PC-9 (cell line): ENCODE results near the gene APOC3. TPM values are rescaled to one million over a fixed set of nuclear protein-coding genes. Genes with fewer than 3 reads are reported as not detected.

ENCODE experiments used
- BruUV-seq: library from RNA; stranded (reverse); fragments of 400-500 nt; replicated peaks from 2 replicates; lab custom pipeline; 2021; lab: Mats Ljungman, UMichigan
- CTCF ChIA-PET: fragments of 300-600 bp; sonication (Branson Sonifier 250); formaldehyde crosslinking; loops from one replicate; lab custom pipeline; 2022; ENCODE audit warnings: antibody characterized with exemption; lab: Charles Lee
- POLR2A ChIA-PET: fragments of 300-600 bp; sonication (Branson Sonifier 250); formaldehyde crosslinking; loops from one replicate; lab custom pipeline; 2022; ENCODE audit warnings: antibody characterized with exemption; ENCODE audit not compliant: unreplicated experiment; lab: Charles Lee
- DNase-seq, 2 experiments: peaks; one replicate each; pipeline versions ENCODE4 v3.0.0 to v3.0.0-alpha.2; 2015 to 2022; ENCODE audit warnings: mixed read lengths in 1 of 2
- H2AFZ ChIP-seq: fragments of 200-600 bp; sonication (generic); 2 replicates; pipeline ENCODE4 v1.8.1; 2017; ENCODE audit warnings: antibody characterized with exemption
- H3F3A ChIP-seq: fragments of 200-600 bp; sonication (generic); 2 replicates; pipeline ENCODE4 v1.8.1; 2017; ENCODE audit warnings: antibody characterized with exemption, mild to moderate bottlenecking, low read depth; ENCODE audit not compliant: insufficient read depth
- H3K27ac ChIP-seq: fragments of 200-600 bp; sonication (generic); 2 replicates; pipeline ENCODE4 v1.6.1; 2016; ENCODE audit warnings: mixed run types
- H3K27me3 ChIP-seq: fragments of 200-600 bp; sonication (generic); 2 replicates; pipeline ENCODE4 v1.6.1; 2016; ENCODE audit warnings: low read depth, mixed run types; ENCODE audit not compliant: insufficient read depth
- H3K36me3 ChIP-seq: fragments of 200-600 bp; sonication (generic); 2 replicates; pipeline ENCODE4 v1.6.1; 2016; ENCODE audit warnings: low read depth, mixed run types
- H3K4me1 ChIP-seq: fragments of 200-600 bp; sonication (generic); replicated peaks from 2 replicates; pipeline ENCODE4 v1.6.1; 2016; ENCODE audit warnings: mixed run types; ENCODE audit not compliant: insufficient read depth
- H3K4me2 ChIP-seq: fragments of 200-600 bp; sonication (generic); 2 replicates; pipeline ENCODE4 v1.6.1; 2017; ENCODE audit warnings: mixed run types
- H3K4me3 ChIP-seq: fragments of 200-600 bp; sonication (generic); 2 replicates; pipeline ENCODE4 v1.6.1; 2016; ENCODE audit warnings: mixed run types
- H3K79me2 ChIP-seq: fragments of 200-600 bp; sonication (generic); 2 replicates; pipeline ENCODE4 v1.6.1; 2017; ENCODE audit warnings: low read depth, mixed run types
- H3K9me2 ChIP-seq: fragments of 200-600 bp; sonication (generic); 2 replicates; pipeline ENCODE4 v1.8.1; 2017; ENCODE audit warnings: mild to moderate bottlenecking; ENCODE audit not compliant: insufficient read depth
- H3K9me3 ChIP-seq: fragments of 200-600 bp; sonication (generic); 2 replicates; pipeline ENCODE4 v1.8.1; 2016; ENCODE audit warnings: low read depth; ENCODE audit not compliant: insufficient read depth
- H4K20me1 ChIP-seq: fragments of 200-600 bp; sonication (generic); 2 replicates; pipeline ENCODE4 v1.8.1; 2017; ENCODE audit not compliant: insufficient read depth
- EZH2 ChIP-seq: fragments of 200-600 bp; sonication (generic); IDR thresholded peaks from 2 replicates; pipeline ENCODE4 v1.8.0; 2017; ENCODE audit warnings: antibody characterized with exemption, low read depth
- intact Hi-C: fragments of 100-400 bp; cut with micrococcal nuclease; formaldehyde crosslinking; loops from one replicate; pipeline ENCODE4 v1.10.0; 2022; ENCODE audit not compliant: unreplicated experiment
- total RNA-seq: library from RNA; stranded (reverse); gene quantifications from 2 replicates; pipeline ENCODE4 v1.2.3, GENCODE V29; 2021
- TF ChIP-seq, protein P1 (sequence below): fragments of 200-600 bp; sonication (generic); conservative IDR thresholded peaks from 2 replicates; pipeline ENCODE4 v1.6.1; 2017; ENCODE audit warnings: mixed run types, antibody characterized with exemption, mild to moderate bottlenecking, moderate library complexity

Gene APOC3
- total RNA-seq, 1 experiment from 2014 or later = not detected

DNA sequence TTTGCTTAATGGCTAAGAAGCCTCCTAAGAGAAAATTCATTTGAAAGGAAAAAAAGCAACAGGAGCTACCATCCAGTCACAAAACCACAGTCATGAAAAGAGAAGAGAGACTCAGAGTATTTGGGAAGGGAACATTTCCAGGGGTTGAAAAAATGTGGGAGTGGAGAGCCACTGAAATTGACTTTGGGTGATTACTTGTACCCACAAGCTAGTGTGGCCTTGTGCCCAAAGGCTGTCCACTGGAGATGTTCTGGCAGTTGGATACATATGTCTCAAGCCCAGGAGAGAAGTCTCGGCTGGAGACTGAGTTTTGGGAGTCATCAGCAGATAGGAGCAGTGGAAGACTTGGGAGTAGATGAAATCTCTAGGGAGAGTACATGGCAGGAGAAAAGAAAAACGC is 34.9 kb upstream of the APOC3 start:
- POLR2A ChIA-PET = interaction anchor here (0.7 kb wide), 1 partner anchor 436 kb away, joined by 3 read pairs; no protein-coding TSS in a partner anchor
- Histone ChIP-seq H3K36me3 (no peaks in the 10 kb centered on the region), H3K79me2 (no peaks in the 10 kb centered on the region), H3K9me2 (no peaks in the 10 kb centered on the region), H3F3A (peaks cover 5% of the 10 kb centered on the region), H3K9me3 (no peaks in the 10 kb centered on the region), H3K27me3 (no peaks in the 10 kb centered on the region), H3K4me3 (no peak overlapping the region), H3K4me1 (peaks cover 8% of the 10 kb centered on the region; the same call in 1 of the 2 replicates), H3K27ac (no peak overlapping the region), H4K20me1 (no peaks in the 10 kb centered on the region), H3K4me2 (no peak overlapping the region), H2AFZ (no peak overlapping the region)
- no TSS peak for BruUV-seq
- no peak for TF ChIP-seq EZH2
- TF ChIP-seq, protein P1, sequence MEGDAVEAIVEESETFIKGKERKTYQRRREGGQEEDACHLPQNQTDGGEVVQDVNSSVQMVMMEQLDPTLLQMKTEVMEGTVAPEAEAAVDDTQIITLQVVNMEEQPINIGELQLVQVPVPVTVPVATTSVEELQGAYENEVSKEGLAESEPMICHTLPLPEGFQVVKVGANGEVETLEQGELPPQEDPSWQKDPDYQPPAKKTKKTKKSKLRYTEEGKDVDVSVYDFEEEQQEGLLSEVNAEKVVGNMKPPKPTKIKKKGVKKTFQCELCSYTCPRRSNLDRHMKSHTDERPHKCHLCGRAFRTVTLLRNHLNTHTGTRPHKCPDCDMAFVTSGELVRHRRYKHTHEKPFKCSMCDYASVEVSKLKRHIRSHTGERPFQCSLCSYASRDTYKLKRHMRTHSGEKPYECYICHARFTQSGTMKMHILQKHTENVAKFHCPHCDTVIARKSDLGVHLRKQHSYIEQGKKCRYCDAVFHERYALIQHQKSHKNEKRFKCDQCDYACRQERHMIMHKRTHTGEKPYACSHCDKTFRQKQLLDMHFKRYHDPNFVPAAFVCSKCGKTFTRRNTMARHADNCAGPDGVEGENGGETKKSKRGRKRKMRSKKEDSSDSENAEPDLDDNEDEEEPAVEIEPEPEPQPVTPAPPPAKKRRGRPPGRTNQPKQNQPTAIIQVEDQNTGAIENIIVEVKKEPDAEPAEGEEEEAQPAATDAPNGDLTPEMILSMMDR = no peak
- DNase-seq = no peak
- CTCF ChIA-PET = no interaction called here
- intact Hi-C loops = no loop called here

DNA sequence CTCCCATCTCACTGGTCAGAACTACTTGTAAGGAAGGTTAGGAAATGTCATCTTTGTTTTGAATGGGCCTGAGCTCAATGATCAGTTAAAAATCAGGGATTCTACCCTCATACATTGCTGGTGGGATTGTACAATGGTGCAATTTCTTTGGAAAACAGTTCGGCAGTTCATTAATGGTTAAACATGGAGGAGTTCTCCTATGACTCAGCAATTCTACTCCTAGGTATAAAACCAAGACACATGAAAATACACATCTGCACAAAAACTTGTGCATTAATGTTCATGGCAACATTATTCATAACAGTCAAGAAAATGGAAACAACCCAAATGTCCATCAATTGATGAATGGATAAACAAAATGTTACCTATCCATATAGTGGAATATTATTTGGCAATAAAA is 33.2 kb upstream of the APOC3 start:
- no peak for DNase-seq
- Histone ChIP-seq H3K79me2 (no peaks in the 10 kb centered on the region), H3K9me3 (no peaks in the 10 kb centered on the region), H4K20me1 (no peaks in the 10 kb centered on the region), H3F3A (peaks cover 5% of the 10 kb centered on the region), H3K4me1 (peaks cover 12% of the 10 kb centered on the region; the same call in 1 of the 2 replicates), H3K27ac (no peak overlapping the region), H2AFZ (no peak overlapping the region), H3K27me3 (no peaks in the 10 kb centered on the region), H3K9me2 (no peaks in the 10 kb centered on the region), H3K36me3 (no peaks in the 10 kb centered on the region), H3K4me2 (no peak overlapping the region), H3K4me3 (no peak overlapping the region)
- ChIA-PET CTCF (interaction anchor here (0.7 kb wide), 1 partner anchor 700 kb away, joined by 3 read pairs; no protein-coding TSS in a partner anchor), POLR2A (no interaction called here)
- TF ChIP-seq EZH2 = no peak
- TF ChIP-seq, protein P1 = no peak
- no TSS peak for BruUV-seq
- intact Hi-C loops = no loop called here

DNA sequence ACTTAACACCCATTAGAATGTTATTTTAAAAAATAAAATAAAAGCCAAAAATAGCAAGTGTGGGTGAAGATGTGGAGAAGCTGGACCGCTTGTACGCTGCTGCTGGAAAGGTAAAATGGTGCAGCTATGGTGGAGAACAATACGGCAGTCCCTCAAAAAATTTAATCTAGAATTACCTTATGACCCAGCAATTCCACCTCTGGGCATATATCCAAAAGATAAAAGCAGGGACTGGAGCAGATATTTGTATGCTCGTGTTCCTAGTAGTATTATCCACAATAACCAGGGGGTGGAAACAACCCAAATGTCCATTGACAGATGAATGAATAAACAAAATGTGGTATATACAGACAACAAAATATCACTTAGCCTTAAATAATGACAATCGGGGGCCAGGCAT is 31.9 kb upstream of the APOC3 start:
- Histone ChIP-seq H3K9me3 (no peaks in the 10 kb centered on the region), H3K36me3 (no peaks in the 10 kb centered on the region), H3K4me3 (no peak overlapping the region), H3K4me2 (no peak overlapping the region), H3K27me3 (no peaks in the 10 kb centered on the region), H3K79me2 (no peaks in the 10 kb centered on the region), H4K20me1 (no peaks in the 10 kb centered on the region), H3K4me1 (peaks cover 9% of the 10 kb centered on the region; the same call in 1 of the 2 replicates), H2AFZ (no peak overlapping the region), H3K9me2 (no peaks in the 10 kb centered on the region), H3F3A (peaks cover 2% of the 10 kb centered on the region), H3K27ac (no peak overlapping the region)
- ChIA-PET CTCF (no interaction called here), POLR2A (no interaction called here)
- intact Hi-C loops = no loop called here
- no peak for DNase-seq
- TF ChIP-seq, protein P1 = no peak
- TF ChIP-seq EZH2 = no peak
- BruUV-seq = no TSS peak
